Fibroblast of villous mesenchyme (primary cell): Measurements from ENCODE around the gene SLC11A2. TPM values are rescaled to one million over a fixed set of nuclear protein-coding genes. Genes with fewer than 3 reads are reported as not detected.

Experiments used
- DNase-seq: peaks from one replicate; pipeline ENCODE4 v3.0.0-alpha.2; 2010; ENCODE audit warnings: low read depth
- H3K4me3 ChIP-seq: 2 replicates; pipeline ENCODE4 v1.5.1; 2011; ENCODE audit warnings: low read depth, mild to moderate bottlenecking, low read length
- CTCF ChIP-seq: IDR thresholded peaks from 2 replicates; pipeline ENCODE4 v1.5.1; 2012; ENCODE audit warnings: low read depth, mild to moderate bottlenecking, low read length; ENCODE audit not compliant: insufficient read depth
- total RNA-seq: library from RNA; depleted of rRNA; stranded (reverse); fragments of >200 nt; gene quantifications from 2 replicates; pipeline ENCODE4 v1.2.3, GENCODE V29; 2012

The SLC11A2 gene
- total RNA-seq, 1 donor: 56.6 TPM

GRCh38 chr12:50953047-50953446 lies 73.1 kb downstream of the SLC11A2 start:
- no peak for DNase-seq
- no peak for TF ChIP-seq CTCF
- H3K4me3 ChIP-seq: no peak overlapping the region

- no peak within 1 kb of the TSS for H3K4me3 ChIP-seq
- no peak for DNase-seq
- TF ChIP-seq CTCF: no peak
These were observed 73.7 kb downstream of the SLC11A2 start, which contains the start of gene HIGD1C for GRCh38 chr12:50952510-50952909. Gene HIGD1C, plus strand, starts transcription at chr12:50952544. Its CDS starts 1,455 bp downstream, at chr12:50953999.

- H3K4me3 ChIP-seq: no peak overlapping the region
- DNase-seq: no peak
- TF ChIP-seq CTCF: no peak
These were observed 75.1 kb downstream of the SLC11A2 start for GRCh38 chr12:50951112-50951511.

- DNase-seq: no peak
- TF ChIP-seq CTCF: no peak
- H3K4me3 ChIP-seq: no peak overlapping the region
These were observed 76.3 kb downstream of the SLC11A2 start for GRCh38 chr12:50949801-50950302.

DNA sequence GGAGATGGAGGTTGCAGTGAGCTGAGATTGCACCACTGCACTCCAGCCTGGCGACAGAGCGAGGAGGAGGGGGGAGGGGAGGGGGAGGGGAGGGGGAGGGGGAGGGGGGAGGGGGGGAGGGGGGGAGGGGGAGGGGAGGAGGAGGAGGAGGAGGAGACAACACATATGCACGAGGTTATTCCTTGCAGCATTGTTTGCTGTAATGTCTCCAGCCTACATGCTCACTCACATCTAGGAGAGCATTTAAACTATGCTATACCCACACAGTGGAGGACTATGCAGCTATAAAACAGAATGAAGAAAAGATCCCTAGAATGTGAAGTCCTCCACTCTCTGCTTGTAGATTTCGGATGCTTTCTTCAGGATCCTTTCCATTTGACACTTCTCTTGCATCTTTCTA lies 77.4 kb downstream of the SLC11A2 start:
- no peak for TF ChIP-seq CTCF
- H3K4me3 ChIP-seq: no peak overlapping the region
- no peak for DNase-seq

DNA sequence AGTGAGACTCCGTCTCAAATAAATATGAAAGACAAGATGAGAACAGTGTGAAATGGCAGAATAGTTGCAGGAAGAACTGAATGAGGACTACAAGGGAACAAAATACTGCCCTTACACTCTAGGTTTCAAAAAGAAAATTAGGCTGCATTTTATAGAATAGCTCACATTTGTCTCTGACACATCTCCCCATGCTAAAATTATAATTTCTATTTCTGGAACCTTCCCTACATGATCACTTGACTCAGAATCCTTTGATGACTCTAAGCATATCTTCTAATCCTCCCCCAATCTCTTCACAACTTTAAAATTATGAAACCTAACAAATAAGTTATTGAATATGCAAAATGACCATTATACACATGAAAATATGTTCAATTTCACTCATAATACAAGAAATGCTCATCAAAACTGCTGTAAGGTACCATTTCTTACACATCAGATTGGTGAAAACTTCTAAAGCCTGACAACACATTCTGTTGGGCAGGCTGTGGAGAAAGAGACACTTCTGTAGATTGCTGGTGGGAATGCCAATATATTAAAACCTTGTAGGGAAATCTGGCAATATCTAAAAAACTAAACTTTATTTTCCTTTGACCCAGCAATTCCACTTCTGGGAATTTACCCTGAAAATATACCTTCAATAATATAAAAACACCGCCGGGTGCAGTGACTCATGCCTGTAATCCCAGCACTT lies 78.1 kb downstream of the SLC11A2 start:
- DNase-seq: no peak
- TF ChIP-seq CTCF: no peak
- H3K4me3 ChIP-seq: no peak overlapping the region

DNA sequence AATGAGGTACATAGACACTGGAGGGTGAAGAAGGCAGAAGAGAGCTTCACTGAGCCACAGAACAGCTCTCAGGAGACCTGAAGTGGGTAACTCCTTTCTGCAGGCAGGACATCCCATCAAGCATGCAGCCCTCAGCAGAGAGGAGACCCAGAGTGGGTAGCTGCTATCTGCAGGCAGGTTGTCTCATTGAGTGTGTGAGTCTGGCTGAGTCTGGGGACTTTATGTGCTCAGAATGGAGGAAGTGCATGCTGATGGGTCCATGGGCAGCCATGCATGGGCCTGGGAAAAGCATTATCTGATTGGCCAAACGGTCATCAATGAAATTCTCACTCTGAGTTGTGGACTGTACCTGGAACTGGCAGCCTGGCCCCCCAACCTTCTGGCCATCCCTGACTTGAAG lies 88.5 kb downstream of the SLC11A2 start:
- no peak for TF ChIP-seq CTCF
- DNase-seq: no peak
- no peak overlapping the region for H3K4me3 ChIP-seq
